RWPE2 (cell line): ENCODE results near the gene FKBP10.

Experiments
- ATAC-seq: fragments of 200-7000 bp; cut with Tn5 transposase; 3 replicates; pipeline ENCODE4 v1.9.1; 2021; ENCODE audit warnings: low read depth
- DNase-seq: peaks from one replicate; pipeline ENCODE4 v3.0.0-alpha.2; 2020; ENCODE audit warnings: low spot score
- H3K27ac ChIP-seq: fragments of 450-650 bp; 2 replicates; pipeline ENCODE4 v1.5.1; 2017; ENCODE audit warnings: mild to moderate bottlenecking; ENCODE audit not compliant: poor library complexity, severe bottlenecking
- H3K27me3 ChIP-seq: fragments of 250-450 bp; sonication (Bioruptor Pico); 2 replicates; pipeline ENCODE4 v1.5.1; 2021; ENCODE audit warnings: mild to moderate bottlenecking, moderate library complexity; ENCODE audit not compliant: insufficient read depth, poor library complexity, severe bottlenecking
- H3K36me3 ChIP-seq: fragments of 250-450 bp; sonication (Bioruptor Pico); 2 replicates; pipeline ENCODE4 v1.5.1; 2020; ENCODE audit warnings: low read depth, mild to moderate bottlenecking, moderate library complexity
- H3K4me1 ChIP-seq: fragments of 250-450 bp; sonication (Bioruptor Pico); 2 replicates; pipeline ENCODE4 v1.5.1; 2021; ENCODE audit warnings: mild to moderate bottlenecking, moderate library complexity; ENCODE audit not compliant: insufficient read depth, poor library complexity, severe bottlenecking
- H3K4me3 ChIP-seq: fragments of 250-450 bp; sonication (Bioruptor Pico); 2 replicates; pipeline ENCODE4 v1.5.1; 2021; ENCODE audit warnings: mild to moderate bottlenecking, moderate library complexity; ENCODE audit not compliant: severe bottlenecking
- H3K9me3 ChIP-seq: fragments of 250-450 bp; sonication (Bioruptor Pico); 2 replicates; pipeline ENCODE4 v1.5.1; 2021; ENCODE audit warnings: mild to moderate bottlenecking, moderate library complexity; ENCODE audit not compliant: severe bottlenecking
- CTCF ChIP-seq: fragments of 450-650 bp; IDR thresholded peaks from one replicate; pipeline ENCODE4 v1.5.1; 2017; ENCODE audit warnings: mild to moderate bottlenecking, moderate library complexity; ENCODE audit not compliant: poor library complexity, severe bottlenecking

The FKBP10 gene

DNA sequence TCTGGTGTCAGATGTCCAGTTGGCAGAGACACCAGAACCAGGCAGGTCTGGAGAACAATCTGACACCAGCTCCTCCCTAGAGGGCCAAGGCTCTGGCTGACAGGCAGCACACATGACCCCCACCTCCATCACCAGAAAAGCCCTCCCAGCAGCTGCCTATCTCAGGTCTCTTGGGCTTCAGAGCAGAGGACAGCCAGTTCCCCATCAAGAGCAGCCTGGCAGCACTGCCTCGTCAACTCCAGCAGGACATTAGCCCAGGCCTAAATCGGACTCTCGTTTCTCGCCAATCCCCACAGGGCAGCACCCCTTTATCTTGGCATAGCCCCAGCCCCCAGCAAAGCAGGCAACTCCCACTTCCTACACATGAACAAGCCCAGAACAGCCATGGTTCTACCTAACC is 30.7 kb upstream of the FKBP10 start:
- peaks cover 36% of the 10 kb centered on the region for H3K36me3 ChIP-seq
- H3K4me1 ChIP-seq: peaks cover 34% of the 10 kb centered on the region
- H3K4me3 ChIP-seq: no peak overlapping the region
- TF ChIP-seq CTCF: no peak
- peak overlapping the region; percentile 94 for H3K27ac ChIP-seq
- ATAC-seq (no peak), DNase-seq (no peak)
- H3K27me3 ChIP-seq: no peaks in the 10 kb centered on the region
- H3K9me3 ChIP-seq: no peaks in the 10 kb centered on the region

DNA sequence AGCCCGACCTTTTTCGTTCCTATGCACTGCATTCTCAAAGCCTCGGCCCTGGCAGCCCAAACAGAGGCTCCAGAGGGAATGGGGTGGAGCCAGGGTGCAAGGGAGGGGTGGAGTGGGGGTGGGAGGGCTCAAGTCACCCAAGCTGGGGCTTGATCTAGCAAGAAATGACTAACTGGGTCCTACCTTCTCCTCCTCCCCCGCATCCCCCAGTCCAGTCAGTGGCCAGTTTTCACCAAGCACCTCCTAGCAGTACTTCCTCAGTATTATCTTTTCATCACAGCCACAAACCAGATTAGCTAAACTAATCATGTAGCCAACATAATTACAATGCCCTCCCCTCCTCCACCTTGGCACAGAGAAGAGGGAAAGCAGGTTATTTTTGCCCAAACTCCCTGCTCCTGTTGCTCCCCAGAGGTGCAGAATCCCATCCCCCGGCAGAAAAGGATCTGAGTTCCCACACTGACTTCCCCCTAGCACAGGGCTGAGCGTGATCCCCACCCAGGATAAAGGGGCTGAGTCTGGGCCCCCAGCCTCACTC is 28.5 kb upstream of the FKBP10 start:
- ATAC-seq: peak; percentile 42
- Histone ChIP-seq H3K27ac (peak overlapping the region; percentile 94), H3K9me3 (no peaks in the 10 kb centered on the region), H3K4me3 (peak overlapping the region; percentile 85), H3K27me3 (no peaks in the 10 kb centered on the region), H3K4me1 (peaks cover 19% of the 10 kb centered on the region), H3K36me3 (peaks cover 34% of the 10 kb centered on the region)
- DNase-seq: peak; percentile 85
- no peak for TF ChIP-seq CTCF

DNA sequence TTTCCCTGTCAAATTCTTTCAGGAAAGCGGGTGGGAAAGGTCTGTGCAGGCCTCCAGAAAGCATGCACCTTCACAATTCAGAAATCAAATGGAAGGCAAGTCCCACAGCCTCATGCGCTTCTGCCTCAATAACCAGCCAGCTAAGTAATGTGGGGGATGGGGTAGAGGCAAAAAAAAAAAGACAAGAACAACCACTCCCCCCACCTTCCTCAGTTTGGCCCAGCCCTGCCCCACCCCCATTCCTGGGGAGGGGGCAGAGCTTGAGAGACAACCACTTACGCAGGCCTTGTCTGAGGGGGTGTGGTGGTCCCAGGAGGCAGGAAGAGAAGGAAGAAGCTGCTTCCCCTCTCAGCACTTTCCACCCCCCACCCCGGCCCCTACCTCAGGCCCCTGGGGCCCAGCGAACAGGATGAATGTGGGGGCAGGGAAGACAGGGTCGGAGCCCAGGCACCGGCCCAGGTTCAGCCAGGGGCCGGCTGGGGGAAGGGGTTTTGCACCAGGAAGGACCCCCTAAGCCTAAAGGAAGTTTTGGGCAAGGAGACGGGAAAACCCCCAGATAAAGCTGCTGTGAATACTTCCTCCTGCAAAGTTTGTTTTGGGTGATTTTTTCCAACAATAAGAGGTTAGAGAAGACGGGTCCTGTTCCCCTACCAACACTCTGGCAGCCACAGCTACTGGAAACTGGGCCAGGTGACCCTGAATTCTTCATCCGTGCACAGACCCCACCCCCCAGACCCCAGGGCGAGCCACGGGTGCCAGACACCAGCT is 27.5 kb upstream of the FKBP10 start:
- DNase-seq: no peak
- peaks cover 15% of the 10 kb centered on the region for H3K4me1 ChIP-seq
- peak overlapping the region; percentile 94 for H3K27ac ChIP-seq
- TF ChIP-seq CTCF: no peak
- peak overlapping the region; percentile 85 for H3K4me3 ChIP-seq
- H3K9me3 ChIP-seq: no peaks in the 10 kb centered on the region
- peaks cover 29% of the 10 kb centered on the region for H3K36me3 ChIP-seq
- no peaks in the 10 kb centered on the region for H3K27me3 ChIP-seq
- no peak for ATAC-seq

DNA sequence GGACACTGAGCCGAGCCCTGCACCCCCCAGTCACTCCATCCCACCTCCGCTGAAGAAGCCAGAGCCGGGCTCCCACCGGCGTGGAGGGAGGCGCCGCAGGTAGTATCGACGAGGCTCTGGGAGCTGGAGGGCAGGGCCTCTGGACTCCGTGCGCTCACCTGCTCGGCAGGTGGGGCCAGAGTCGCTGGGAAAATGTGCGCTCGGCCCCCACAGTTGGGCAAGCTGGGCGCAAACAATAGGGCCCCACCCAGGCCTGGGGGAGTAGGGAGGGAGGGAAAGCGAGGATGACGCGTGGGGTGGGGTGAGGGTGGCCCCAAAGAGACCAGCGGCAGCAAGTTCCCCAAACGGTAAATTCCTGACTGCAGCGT is 27.0 kb upstream of the FKBP10 start:
- peaks cover 29% of the 10 kb centered on the region for H3K36me3 ChIP-seq
- H3K9me3 ChIP-seq: no peaks in the 10 kb centered on the region
- ATAC-seq (peak; percentile 36), DNase-seq (peak; percentile 93)
- TF ChIP-seq CTCF: no peak
- H3K4me1 ChIP-seq: peaks cover 15% of the 10 kb centered on the region
- peak overlapping the region; percentile 94 for H3K27ac ChIP-seq
- H3K27me3 ChIP-seq: no peaks in the 10 kb centered on the region
- peak overlapping the region; percentile 85 for H3K4me3 ChIP-seq
